Measurements from ENCODE around the gene SLC4A7.
"Not testable (repeated sequence)": the region's sequence is repeated elsewhere in the genome, so short reads cannot be mapped to it uniquely, and the experiment has no call there.

The SLC4A7 gene

DNA sequence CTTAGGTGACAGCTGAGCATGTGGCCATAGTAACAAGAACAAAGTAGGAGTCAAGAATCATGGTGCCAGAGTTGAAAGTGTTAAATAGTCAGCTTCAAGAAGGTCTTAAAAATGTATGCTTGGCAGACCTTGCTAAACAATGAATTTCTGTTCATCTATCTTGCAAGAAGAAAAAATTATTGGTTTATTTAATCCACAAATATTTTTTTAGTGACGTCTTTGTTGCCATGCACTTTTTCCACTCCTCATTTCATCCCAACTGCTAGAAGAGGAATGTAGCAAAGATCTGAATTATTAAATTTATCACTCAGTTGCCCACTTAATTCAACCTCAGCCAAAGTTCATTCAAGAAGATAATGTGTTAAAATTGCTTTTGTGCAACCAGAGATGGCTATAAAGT, 3.2 kb upstream of the SLC4A7 start:
- no peak for DNase-seq (ENCODE audit: low read depth in 3 of 3)

DNA sequence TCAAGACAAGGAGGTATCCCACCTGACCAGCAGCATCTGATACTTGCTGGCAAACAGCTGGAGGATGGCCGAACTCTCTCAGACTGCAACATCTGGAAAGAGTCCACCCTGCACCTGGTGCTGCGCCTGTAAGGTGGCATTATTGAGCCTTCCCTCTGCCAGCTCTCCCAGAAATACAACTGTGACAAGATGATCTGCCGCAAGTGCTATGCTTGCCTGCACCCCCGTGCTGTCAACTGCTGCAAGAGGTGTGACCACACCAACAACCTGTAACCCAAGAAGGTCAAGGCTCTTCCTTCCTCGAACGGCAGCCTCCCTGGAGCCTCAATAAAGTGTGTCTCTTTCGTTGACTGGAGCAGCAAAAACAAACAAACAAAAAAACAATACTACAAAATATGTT, 2.2 kb upstream of the SLC4A7 start:
- DNase-seq (ENCODE audit: low read depth in 3 of 3) = no peak

DNA sequence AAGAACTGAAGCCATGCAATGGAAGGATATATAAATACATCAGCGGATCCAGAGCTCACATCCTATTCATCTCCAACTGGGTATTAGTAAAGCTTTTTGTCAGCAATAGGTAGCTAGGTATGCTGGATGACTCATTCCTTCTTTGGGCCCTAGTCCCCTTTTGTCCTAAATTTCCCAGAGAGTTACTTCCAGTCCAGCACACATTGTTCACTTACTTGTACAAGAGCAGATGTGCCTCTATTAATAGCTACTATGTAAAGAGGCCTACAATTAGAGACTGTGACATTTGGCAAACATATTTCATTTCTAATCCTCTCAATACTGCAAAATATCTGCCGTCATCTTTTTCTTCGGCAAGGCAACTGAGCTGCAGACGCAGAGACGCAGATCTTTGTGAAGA, 1.7 kb upstream of the SLC4A7 start:
- no peak for DNase-seq (ENCODE audit: low read depth in 3 of 3)

DNA sequence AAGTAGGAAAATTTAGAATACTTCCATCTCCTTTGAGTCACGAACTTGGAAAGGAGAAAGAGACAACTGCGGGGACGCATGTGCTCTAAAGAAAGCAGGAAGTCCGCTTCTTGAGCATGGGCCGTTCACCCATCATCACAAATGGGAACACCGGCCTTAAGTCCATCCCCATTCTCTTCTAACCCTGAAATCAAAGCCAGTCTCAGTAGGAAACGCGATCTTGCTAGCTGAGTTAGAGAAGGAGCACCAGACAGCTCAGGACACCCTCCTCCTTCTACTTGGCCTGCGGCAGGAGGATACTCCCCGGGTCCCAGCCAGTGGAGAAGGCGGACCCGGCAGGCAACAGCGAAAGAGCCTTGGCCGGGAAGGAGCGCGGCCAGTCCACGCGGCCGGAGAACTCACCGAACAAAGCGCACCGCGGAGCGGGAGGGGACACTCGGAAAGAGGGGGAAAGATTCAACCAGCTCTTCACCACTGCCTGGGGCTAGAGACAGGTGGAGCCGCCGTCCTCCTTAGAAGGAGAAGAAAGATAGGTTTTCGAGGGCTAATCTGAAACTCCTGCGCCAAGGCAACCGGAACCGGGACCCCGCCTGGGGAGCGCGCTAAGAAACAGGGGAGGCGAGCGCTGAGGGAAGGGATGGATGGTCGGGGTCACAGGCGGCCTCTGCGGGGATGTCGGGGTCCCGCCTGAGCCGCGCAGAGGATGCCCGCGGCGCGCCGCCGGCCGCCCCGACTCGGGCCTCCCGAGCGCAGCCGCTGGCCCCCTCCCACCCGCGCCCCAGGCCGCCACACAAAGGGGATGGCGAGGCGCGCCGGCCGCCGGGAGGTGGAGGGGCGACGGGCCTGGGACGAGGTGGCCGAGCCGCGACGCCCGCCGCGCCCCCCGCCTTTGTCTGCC, 818 bp downstream of the SLC4A7 start:
- DNase-seq (ENCODE audit: low read depth in 3 of 3) = peak; percentile 9 to 24 (median 10)

DNA sequence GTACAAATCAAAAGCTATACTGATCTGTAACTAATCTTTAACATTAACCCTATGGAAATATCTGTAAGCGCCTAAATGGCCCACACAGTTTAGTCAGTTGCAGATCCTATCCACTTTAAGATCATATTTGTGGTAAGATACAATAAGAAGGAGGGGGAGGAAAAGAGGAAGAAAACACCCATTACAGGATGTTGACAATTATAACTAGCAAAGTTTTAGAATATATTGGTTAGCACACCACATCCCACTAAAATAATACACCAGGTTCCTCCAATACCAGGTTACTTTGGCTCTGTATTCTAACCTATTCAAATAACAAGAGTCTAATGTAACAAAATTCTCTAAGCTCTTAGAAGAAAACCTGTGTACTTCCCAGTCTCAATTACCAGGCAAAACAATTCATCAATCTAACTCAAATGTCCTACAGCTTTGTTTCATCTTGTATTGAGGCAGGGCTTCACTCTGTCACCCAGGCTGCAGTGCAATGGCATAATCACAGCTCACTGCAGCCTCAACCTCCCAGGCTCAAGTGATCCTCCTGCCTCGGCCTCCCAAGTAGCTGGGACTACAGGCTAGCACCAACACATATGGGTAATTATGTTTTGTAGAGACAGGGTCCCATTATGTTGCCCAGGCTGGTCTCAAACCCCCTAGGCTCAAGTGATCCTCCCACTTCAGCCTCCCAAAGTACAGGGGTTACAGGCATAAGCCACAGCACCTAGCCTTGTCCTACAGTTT, 4.2 kb downstream of the SLC4A7 start:
- DNase-seq (ENCODE audit: low read depth in 3 of 3) = no peak

DNA sequence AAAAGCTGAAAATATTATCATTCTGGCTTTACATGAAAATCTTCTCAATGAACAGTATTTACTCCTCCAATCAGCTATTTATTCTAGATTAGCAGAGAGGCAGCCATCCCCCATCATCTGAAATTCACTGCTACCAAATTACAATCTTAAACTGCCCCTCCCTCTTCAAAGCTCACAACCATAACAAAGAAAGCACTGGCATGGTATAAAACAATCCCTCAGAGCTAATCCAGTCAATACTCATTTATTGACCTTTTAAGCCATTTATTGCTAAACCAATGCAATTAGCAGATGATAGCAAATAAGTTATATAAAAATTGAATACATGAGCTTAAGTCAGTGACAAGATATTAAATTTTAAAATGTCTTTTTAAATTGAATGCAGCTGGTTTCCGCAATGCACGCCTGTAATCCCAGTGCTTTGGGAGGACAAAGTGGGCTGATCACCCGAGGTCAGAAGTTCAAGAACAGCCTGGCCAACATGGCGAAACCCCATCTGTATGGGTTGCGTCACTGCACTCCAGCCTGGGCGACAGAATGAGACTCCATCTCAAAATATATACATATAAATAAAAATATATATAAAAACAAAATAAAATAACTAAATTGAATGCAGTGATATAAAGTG, 12.1 kb downstream of the SLC4A7 start:
- no peak for DNase-seq (ENCODE audit: low read depth in 3 of 3)

DNA sequence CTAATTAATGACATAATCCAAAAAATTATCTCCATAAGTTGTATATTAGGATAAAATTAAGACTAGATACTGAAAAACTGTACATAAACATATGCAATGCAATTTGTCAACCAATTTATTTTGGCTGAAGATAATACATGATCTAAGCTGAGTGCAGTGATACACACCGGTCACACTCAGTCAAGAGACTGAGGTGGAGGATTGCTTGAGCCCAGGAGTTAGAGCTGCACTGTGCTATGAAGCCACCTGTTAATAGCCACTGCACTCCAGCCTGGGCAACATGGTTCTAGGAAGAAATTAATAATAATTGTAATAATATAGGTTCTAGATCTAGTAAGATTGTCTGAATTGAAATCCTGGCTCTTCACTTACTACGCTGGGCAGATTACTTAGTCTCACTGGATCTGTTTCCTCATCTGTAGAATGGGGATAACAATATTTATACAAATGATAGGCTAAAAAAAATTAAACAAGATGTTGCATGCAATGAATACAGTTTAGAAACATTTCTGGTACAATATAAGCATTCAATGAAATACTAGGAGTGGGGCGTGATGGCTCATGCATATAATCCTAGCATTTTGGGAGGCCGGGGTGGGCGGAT, 15.8 kb downstream of the SLC4A7 start:
- DNase-seq (ENCODE audit: low read depth in 3 of 3) = no peak

DNA sequence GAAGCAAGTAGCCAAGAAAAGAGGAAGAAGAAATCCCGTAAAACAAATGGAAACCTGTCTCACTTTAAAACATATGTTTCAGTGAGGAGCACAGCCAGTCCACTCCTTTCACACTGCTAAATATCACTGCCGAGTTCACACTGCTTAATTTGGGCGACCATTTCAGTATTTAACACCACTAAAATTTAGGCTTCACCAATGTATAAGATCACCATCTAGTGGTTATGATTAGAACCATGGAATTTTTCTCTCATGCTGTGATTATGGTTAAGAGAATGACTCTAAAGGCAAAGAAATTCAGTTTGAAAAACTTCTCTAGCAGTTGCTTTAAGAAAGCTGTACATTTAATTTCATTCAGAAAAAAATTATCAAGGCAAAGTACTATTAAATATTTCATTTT, 16.6 kb downstream of the SLC4A7 start:
- DNase-seq (ENCODE audit: low read depth in 3 of 3) = no peak

DNA sequence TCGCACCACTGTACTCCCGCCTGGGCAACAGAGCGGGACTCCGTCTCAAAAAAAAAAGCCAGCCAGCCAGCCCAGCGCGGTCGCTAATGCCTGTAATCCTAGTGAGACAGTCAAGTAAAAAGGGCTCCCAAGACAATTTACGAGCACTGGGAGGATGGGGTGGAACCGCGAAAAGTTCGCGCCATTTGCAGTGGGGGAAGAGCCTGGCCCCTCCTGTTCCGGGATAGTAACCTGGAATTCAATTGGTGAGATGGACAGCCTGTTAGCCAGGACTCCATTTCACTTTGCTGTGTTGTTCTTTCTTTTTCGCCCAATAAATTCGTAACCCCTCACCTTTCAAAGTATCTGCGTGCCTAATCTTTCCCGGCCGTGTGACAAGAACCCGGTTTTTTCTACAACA, 19.5 kb downstream of the SLC4A7 start:
- no peak for DNase-seq (ENCODE audit: low read depth in 3 of 3)

DNA sequence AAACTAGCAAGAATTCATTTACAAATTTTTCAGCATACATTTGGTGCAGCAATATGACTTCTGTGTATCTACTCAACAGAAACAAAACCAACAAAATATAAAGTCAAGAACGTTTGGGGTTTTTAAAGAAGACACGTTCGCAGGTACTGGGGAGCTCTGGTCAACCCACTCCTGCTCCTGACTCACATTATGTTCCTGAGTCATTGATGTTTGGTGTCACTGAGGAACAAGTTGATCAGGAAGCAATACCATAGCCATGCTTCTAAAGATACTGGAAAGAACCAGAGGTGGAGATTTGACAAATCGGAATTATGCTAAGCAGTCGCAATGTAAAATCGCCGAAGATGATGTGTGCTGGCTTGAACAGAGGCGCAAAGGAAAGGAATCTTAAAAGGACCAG, 22.0 kb downstream of the SLC4A7 start:
- no peak for DNase-seq (ENCODE audit: low read depth in 3 of 3)

DNA sequence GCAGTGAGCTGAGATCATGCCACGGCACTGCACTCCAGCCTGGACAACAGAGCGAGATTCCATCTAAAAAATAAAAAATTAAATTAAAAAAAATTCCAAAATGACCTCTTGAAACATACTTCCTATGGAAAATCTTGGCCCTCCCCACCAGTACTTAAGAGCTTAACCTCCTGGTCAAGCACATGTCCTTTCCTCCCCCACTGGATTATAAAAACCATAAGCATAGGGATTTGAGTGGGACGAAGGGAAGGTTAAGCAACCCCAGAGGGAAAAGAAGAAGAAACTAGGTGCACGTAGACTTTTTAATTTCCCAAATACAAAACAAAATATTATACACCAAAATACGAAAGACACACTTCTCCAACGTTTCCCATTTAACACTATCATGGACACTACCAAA, 25.3 kb downstream of the SLC4A7 start:
- DNase-seq (ENCODE audit: low read depth in 3 of 3) = no peak

DNA sequence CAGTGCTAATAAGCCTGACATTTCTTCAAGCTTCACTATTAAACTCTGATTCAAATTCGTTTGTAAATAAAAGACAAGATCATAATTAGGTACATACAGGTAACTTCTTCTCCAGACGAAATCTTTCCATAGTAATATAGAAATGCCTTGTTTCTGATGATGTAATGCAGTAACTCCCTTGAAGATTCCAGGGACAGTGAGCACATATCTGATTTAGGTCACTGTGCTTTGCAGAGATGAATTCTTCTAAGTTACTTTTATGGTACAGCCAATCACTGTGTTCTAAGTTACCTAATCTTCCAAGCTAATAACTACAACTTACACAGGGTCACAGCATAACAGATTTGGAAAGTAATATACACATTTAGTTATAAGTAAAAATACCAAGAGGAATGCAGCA, 27.6 kb downstream of the SLC4A7 start:
- no peak for DNase-seq (ENCODE audit: low read depth in 3 of 3)

DNA sequence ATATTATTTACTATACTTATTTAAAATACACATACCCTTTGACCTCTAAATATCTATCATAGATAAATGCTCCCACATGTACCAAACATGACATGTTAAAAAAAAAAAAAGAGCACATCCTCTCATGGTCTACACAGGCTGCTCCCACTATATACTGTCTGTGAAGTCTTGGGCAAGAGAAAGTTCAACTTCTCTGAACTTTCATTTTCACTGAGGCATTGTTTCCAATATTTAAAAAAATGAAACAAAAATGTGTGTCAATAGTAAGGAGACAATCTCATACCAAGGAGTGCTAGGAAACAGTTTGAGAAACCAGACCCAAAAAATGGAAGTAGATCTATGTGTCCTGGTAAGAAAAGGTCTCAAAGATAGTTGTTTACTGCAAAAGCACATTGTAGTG, 29.3 kb downstream of the SLC4A7 start:
- no peak for DNase-seq (ENCODE audit: low read depth in 3 of 3)

DNA sequence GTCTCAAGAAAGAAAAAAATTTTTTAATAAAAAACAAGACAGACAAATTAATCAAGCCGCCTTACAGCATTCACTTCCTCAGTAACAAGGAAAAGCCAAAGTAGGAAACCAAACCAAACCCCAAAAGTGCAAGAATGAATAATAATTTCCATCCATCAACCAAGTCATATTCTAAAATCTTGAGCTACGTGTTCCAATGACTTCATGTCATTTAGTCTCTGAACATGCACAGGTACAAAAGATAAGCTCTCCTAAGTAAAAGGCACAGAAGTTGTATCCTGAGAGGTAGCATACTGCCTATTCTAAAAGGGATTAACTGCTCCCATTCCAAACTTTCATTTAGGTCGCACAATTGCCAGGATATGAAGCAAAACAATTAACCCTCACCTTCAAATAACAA, 29.7 kb downstream of the SLC4A7 start:
- DNase-seq (ENCODE audit: low read depth in 3 of 3) = no peak

DNA sequence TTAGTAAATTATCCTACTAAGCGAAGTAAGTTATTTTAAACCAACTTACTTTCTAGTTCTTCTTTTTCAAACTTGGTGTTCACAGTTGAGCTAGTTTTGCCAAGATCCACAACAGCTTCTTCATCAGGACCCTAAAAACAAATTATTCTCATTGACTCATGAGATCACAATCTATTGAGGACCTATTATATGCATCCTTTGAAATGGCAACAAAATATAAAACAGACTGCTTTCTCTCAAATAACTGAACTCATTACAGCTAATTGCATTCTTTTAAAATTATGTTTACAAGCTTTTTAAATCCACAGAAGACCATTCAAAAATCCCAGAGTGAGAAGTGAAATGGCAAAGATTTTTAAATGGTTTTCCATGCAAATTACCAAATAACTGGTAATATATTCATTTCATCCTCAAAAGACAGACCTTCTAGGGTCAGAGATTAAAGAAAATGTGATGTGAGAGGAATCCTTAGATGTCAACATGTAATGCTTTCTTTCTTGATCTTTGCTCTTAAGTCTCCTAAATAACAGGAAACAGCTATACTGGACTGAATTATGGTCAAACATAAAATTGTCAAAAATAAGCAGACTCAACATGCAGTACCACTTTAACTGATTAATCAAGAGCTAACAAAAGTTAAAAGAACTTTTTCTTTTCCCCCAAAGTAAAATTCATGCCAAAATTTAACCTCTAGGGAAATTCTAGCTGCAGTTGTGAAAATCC, 31.7 kb downstream of the SLC4A7 start:
- no peak for DNase-seq (ENCODE audit: low read depth in 3 of 3)

DNA sequence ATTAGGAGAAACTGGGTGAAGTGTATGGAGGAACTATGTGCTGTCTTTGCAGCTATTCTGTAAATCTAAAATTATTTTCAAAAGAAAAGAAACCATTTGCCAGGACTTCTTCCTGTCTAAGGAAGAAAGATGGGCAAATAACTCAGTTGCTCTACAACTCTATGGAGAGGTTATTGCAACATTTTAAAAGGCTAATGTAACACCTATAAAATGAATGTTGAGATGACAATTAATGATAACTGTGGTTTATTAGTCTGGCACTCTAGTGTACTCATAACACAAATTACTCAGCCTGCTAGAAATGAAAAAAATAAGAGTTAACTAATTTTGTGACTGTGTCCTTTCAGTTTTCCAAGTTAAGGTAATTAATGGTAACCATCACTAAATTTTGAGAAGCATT, 32.3 kb downstream of the SLC4A7 start:
- DNase-seq (ENCODE audit: low read depth in 3 of 3) = no peak

DNA sequence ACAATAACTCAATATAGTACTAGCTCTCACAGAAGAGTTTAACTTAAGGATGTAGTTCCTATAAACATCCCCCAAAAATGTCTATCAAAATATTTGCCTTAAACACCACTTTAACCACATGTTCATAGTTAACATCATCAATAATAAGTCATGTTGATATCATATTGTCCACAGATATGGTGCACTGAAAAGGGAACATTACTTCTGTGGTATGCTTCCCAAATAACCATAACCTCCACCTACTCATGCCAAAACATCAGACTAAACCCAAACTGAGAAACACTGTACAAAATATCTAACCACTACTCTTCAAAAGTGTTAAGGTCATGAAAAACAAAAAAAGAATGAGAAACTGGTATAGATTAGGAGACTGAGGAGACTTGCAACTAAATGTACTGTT, 32.9 kb downstream of the SLC4A7 start:
- DNase-seq (ENCODE audit: low read depth in 3 of 3) = no peak

DNA sequence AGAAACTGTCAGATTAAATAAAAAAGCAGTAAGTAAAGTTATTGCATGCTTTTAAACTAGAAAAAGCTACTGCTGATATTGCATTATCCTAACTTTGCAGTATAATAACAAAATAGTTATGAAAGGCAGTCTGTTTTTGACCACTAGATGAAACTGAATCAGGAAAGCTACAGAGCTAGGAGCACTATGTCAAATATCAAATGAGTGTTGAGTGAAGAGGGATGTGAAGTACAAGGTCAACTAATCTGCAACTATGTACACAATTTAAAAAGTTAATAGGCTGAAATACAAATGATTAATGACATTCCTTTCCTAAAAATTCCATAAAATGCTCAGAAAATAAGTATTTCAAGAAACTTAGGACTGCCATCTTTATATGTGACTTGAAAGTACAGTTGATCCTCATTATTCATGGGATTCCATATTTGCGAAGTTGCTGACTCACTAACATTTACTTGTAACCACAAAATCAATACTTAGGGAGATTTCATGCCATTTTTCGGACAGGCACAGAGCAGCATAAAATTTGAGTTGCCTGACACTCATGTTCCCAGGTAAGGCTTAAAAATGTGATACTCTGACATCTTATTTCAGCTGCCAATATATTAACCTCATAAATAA, 34.5 kb downstream of the SLC4A7 start:
- DNase-seq (ENCODE audit: low read depth in 3 of 3) = no peak

DNA sequence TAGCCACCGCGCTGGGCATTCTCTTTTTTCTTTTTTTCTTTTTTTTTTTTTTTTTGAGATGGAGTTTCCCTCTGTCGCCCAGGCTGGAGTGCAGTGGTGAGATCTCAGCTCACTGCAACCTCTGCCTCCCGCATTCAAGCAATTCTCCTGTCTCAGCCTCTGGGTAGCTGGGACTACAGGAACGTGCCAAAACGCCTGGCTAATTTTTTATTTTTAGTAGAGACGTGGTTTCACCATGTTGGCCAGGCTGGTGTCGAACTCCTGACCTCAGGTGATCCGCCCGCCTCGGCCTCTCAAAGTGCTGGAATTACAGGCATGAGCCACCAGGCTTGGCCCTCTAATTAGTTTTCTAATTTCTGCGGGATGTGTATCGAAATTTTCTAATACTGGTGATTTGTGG, 41.2 kb downstream of the SLC4A7 start:
- DNase-seq (ENCODE audit: low read depth in 3 of 3) = not testable (repeated sequence)

DNA sequence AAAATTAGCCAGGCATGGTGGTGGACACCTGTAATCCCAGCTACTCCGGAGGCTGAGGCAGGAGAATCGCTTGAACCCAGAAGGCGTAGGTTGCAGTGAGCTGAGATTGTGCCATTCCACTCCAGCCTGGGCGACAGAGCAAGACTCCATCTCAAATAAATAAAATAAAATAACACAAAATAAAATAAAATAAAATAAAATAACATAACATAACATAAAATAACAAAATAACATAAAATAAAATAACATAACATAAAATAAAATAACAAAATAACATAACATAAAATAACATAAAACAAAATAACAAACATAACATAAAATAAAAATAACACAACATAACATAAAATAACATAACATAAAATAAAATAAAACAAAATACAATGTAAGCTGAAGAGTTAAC, 45.8 kb downstream of the SLC4A7 start:
- DNase-seq (ENCODE audit: low read depth in 3 of 3) = not testable (repeated sequence)

DNA sequence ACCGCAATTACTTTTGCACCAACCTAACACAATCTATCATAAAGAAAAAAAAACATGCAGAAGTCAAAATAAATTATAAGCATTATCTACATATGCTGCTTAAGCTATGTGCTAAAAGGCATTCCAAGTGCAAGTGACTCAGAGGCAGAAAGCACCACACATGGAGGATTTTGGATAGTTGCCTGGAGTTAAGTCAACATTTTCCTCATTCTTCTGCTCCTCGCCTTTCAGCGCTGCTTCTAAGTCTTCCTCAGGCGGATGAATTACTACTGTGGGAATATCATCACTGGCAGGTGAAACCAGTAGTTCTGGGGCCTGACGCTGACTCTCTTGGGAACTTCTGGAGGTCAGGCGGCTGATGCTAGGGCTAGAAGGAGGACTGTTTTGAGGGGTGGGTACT, 53.1 kb downstream of the SLC4A7 start:
- DNase-seq (ENCODE audit: low read depth in 3 of 3) = no peak

All from stimulated activated CD4-positive, alpha-beta T cell treated with anti-CD3 and anti-CD28 coated beads, TNF-alpha, amount 100 ng/mL, for 4 hours (primary cell).